ENCODE results near the gene ATPAF1.

GRCh38 chr1:46677339-46677738, 9.2 kb upstream of the ATPAF1 start:
- no peak for TF ChIP-seq POLR2A (IDR thresholded peaks at IDR 0.05; ENCODE audit: extremely low read depth, insufficient read length)
- TF ChIP-seq, protein P1, sequence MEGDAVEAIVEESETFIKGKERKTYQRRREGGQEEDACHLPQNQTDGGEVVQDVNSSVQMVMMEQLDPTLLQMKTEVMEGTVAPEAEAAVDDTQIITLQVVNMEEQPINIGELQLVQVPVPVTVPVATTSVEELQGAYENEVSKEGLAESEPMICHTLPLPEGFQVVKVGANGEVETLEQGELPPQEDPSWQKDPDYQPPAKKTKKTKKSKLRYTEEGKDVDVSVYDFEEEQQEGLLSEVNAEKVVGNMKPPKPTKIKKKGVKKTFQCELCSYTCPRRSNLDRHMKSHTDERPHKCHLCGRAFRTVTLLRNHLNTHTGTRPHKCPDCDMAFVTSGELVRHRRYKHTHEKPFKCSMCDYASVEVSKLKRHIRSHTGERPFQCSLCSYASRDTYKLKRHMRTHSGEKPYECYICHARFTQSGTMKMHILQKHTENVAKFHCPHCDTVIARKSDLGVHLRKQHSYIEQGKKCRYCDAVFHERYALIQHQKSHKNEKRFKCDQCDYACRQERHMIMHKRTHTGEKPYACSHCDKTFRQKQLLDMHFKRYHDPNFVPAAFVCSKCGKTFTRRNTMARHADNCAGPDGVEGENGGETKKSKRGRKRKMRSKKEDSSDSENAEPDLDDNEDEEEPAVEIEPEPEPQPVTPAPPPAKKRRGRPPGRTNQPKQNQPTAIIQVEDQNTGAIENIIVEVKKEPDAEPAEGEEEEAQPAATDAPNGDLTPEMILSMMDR (IDR thresholded peaks at IDR 0.05; ENCODE audit: low read depth, low read length), result no peak
- TF ChIP-seq MAX (IDR thresholded peaks at IDR 0.05; ENCODE audit: low read depth, low read length), result no peak
- TF ChIP-seq MYC (IDR thresholded peaks at IDR 0.05; ENCODE audit: low read depth, low read length), result no peak

All from NB4 (cell line).